ENCODE data around the gene SLC39A11. TPM values are rescaled to one million over a fixed set of nuclear protein-coding genes. Genes with fewer than 3 reads are reported as not detected.
"Not testable (repeated sequence)": the region's sequence is repeated elsewhere in the genome, so short reads cannot be mapped to it uniquely, and the experiment has no call there.

SLC39A11 gene
- total RNA-seq, 1 donor: 15.8 TPM

DNA sequence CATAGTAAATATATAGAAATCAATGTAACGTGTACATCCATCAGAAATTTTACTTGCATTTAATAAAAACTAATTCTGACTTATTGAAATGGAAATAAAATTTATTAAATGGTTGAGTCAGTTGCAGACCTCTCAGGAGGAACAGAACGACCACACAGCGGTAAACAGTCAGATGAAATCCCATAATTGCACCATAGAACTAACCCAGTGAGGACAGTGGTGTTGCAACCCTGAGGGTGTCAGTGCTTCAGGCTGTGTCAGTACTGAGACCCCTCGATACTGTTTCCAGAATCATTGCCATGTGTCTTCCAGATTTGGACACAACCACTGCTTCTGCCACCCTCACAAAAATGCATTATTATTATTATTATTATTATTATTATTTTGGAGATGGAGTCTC, 43.3 kb upstream of the SLC39A11 start:
- no peak for DNase-seq (ENCODE audit: low read depth)
- TF ChIP-seq CTCF (IDR thresholded peaks at IDR 0.05; ENCODE audit: insufficient read depth, low read length): no peak
- no peak overlapping the region for H3K4me3 ChIP-seq (ENCODE audit: low read depth, low read length)

DNA sequence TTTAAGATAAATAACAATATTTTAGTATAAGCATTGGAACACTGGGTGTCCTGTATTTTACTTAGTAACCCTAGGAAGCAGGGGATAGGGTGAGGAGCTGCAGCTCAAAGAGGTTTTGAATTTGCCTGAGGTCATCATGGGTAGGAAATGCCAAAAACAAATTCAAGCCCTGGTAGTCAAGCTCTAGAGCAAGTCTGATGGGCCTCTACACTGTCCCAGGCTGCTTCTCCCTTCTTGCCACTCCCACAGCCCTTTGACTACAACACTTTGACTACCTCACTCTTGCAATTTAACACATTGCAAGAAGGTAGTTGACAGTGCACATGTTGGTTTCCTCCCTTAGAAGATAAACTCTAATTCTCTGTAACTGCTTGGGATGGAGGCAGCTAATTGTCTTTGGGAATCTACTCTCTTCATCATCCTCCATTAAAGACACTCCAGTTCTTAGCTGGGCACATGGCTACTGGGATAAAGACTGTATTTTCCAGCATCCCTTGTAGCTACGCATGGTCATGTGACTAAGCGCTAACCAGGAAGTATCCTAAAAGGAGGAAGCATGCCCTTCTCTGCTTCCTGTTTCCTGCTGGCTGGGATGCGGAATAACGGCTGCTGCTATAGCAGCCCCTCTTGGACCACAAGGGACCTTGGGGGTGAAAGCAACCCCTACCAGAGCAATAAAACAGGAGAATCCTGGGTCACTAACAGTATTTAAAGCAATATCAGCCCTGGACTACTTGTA, 41.6 kb upstream of the SLC39A11 start:
- no peak for TF ChIP-seq CTCF (IDR thresholded peaks at IDR 0.05; ENCODE audit: insufficient read depth, low read length)
- H3K4me3 ChIP-seq (ENCODE audit: low read depth, low read length): no peak overlapping the region

DNA sequence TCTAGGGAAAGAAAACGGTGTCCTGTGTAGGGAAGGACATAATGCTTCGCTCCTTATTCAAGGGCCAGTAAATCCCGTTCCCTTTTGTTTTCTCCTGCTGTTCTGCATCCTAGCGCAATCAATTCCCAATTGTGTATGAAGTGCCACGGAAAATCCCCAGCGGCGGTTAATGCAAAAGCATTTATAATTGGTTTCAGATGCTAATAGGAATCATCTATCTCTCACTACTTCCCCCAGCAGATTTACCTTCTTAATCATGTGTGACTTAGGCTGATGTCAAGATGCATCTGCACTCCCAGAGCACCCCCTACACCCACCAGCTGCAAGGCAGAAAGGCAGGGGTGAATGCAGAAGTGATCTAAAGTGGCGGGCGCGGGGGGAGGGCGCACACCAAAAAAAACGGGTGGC, 39.6 kb upstream of the SLC39A11 start:
- no peak overlapping the region for H3K4me3 ChIP-seq (ENCODE audit: low read depth, low read length)
- DNase-seq (ENCODE audit: low read depth): no peak
- no peak for TF ChIP-seq CTCF (IDR thresholded peaks at IDR 0.05; ENCODE audit: insufficient read depth, low read length)

More for the DNA sequence above, 41.6 kb upstream of the SLC39A11 start:
- DNase-seq (ENCODE audit: low read depth): no peak

DNA sequence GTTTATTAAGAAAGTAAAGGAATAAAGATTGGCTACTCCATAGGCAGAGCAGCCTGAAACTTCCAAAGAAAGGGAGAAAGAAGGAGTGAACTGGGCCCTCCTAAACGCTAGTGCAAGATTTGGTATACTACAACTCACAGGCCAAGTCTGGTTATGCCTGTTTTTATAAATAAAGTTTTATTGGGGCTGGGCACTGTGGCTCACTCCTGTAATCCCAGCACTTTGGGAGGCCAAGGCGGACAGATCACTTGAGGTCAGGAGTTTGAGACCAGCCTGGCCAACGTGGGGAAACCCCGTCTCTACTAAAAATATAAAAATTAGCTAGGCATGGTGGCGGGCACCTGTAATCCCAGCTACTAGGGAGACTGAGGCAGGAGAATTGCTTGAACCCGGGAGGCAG, 39.0 kb upstream of the SLC39A11 start:
- H3K4me3 ChIP-seq (ENCODE audit: low read depth, low read length); DNase-seq (ENCODE audit: low read depth): not testable (repeated sequence)

DNA sequence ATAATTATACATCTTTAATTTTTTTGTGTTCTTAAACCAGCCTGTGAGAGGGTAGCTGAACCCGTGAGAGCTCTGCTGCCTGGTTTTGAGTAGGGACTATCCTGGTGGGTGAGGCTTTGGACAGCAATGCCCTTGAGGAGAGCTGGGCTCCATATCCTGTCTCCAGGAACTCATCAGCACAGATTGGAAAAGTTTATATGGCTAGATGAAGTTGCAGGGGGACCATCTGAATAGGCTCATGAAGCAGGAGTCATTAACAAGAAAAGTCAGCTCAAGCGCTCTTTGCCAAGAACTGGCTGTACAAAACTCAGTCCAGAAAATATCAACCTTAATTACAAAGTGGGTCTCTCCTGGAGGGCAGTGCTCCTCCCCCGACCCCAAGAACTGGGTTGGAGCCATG, 38.5 kb upstream of the SLC39A11 start:
- no peak for DNase-seq (ENCODE audit: low read depth)
- no peak for TF ChIP-seq CTCF (IDR thresholded peaks at IDR 0.05; ENCODE audit: insufficient read depth, low read length)
- H3K4me3 ChIP-seq (ENCODE audit: low read depth, low read length): no peak overlapping the region

GRCh38 chr17:73128496-73128895, 36.0 kb upstream of the SLC39A11 start:
- no peak overlapping the region for H3K4me3 ChIP-seq (ENCODE audit: low read depth, low read length)
- no peak for TF ChIP-seq CTCF (IDR thresholded peaks at IDR 0.05; ENCODE audit: insufficient read depth, low read length)
- DNase-seq (ENCODE audit: low read depth): no peak

DNA sequence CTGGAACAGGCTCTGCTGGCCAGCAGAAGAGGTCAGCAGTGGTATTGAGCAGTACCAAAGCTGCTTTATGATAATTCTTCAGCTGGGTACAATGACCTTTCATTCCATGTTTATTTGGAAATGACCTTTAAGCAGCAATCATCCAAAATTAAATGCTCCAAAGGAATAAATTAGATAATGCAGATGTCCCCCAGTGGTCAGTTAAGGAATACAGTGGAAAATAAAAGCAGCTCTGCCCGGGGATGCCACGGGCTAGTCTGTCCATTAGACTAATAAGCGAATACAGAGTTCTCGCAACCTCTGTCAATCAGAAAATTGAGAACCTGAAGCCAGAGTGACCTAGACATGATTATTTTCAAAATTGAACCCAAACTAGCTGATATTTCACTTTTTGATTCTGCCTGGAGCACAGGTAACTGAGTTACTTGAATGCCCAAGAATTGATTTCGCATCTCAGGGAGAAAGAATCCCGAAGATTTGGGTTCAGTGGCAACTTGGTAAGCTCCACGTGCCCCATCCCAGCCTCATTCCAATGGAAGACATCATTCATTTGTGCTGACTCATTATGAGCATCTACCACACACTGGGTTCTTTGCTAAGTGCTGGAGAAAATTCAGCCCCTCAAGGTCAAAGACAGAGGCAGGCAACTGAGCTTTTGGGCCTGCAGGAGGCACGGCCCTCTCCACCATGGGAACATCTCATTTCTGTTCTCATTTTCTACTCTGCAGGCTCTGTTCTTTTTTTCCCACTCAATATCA, 34.4 kb upstream of the SLC39A11 start:
- TF ChIP-seq CTCF (IDR thresholded peaks at IDR 0.05; ENCODE audit: insufficient read depth, low read length): no peak
- no peak overlapping the region for H3K4me3 ChIP-seq (ENCODE audit: low read depth, low read length)
- DNase-seq (ENCODE audit: low read depth): no peak

All from fibroblast of the aortic adventitia (primary cell).